Measurements from ENCODE around the gene RDM1.
"Not testable (repeated sequence)": the region's sequence is repeated elsewhere in the genome, so short reads cannot be mapped to it uniquely, and the experiment has no call there.

The RDM1 gene

DNA sequence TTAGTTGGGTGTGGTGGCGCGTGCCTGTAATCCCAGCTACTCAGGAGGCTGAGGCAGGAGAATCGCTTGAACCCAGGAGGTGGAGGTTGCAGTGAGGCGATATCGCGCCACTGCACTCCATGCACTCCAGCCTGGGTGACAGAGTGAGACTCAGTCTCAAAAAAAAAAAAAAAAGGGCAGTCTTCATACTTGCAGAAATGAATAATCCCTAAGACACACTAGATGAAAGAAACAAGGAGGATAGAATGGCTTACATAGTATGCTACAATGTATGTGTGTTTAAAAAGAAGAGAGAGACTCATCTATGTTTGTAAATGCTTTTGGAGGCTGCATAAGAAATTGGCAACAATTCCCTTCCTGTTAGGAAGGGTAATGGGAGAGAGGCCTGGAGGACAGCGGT lies 32.8 kb downstream of the RDM1 start:
- not testable (repeated sequence) for DNase-seq

DNA sequence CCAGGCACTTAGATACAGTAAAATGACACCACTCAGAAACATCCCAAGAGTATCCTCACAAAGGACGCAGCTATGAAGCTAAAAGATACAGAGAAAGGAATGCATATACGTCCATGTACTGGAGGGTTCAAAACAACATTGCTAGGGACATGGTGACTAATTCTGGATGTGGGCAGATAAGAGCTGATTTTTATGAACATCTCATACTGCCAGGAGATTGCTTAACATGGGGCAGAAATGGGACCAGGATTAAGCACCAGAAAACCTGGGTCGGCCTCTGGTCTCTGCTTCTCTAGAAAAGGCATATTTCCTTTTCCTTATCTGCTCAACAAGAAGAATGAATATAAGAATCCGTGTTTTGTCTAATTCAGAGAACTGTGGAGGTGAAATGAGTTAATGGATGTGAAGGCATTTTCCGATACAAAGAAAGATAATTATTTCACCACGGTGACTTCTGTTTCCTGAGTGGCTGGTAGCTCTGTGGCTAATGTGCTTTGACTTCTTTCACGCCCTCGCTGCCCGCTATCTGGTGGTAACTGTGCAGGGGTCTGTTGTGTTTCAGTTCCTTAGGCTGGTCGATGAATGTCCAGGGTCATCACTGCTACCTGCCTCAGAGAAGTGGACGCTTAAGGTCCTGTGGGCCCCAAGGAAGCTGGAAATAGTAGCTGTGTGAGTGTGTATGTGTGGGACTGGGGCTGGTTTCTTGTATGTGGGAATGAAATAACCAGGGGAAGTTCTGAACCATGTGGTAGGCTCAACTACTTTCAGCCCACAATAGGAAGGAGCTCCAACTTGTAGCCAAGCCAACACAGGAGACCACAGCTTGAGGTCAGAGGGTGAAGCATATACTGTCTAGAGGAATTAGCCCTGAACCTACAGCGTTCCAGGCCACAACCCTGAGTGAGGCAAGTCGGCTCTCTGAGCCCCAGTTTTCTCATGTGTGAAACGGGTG lies 34.7 kb downstream of the RDM1 start:
- no peak for DNase-seq

DNA sequence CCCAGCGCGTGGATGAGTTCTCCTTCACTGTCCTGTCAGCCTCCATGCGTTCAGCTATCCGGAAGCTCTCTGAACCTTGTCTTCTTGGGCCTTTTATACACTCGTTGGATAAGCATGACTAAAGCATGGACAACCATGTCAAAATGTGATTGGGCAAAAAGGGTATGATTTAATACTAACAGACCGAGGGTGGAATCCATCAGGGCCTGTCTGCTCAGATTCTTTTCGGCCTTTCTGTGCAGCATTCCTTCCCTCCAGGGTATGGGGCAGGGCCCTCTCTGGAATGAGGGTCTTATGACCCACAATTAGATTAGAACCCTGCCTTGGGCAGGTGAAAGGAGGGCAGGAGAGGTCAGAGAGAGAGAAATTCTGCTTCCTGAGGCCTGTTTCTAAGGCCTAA lies 36.4 kb downstream of the RDM1 start:
- DNase-seq: no peak

DNA sequence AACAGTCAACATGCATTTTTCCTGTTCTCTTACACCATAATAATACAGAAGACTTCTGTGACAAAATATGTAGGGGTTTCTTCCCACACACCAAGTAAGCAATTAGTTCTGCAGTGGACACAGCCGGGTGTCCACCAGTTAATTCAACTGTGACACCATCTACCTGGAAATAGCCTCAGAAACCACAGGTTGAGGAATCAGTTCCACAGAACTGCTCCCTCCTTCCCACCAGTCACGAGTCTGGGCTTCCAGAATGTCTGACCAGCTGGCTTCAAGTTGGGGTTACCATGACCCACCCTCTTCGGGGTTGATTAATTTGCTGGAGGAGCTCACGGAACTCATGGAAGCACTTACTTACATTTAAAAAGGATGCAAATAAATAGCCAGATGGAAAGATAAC lies 36.8 kb downstream of the RDM1 start:
- no peak for DNase-seq

DNA sequence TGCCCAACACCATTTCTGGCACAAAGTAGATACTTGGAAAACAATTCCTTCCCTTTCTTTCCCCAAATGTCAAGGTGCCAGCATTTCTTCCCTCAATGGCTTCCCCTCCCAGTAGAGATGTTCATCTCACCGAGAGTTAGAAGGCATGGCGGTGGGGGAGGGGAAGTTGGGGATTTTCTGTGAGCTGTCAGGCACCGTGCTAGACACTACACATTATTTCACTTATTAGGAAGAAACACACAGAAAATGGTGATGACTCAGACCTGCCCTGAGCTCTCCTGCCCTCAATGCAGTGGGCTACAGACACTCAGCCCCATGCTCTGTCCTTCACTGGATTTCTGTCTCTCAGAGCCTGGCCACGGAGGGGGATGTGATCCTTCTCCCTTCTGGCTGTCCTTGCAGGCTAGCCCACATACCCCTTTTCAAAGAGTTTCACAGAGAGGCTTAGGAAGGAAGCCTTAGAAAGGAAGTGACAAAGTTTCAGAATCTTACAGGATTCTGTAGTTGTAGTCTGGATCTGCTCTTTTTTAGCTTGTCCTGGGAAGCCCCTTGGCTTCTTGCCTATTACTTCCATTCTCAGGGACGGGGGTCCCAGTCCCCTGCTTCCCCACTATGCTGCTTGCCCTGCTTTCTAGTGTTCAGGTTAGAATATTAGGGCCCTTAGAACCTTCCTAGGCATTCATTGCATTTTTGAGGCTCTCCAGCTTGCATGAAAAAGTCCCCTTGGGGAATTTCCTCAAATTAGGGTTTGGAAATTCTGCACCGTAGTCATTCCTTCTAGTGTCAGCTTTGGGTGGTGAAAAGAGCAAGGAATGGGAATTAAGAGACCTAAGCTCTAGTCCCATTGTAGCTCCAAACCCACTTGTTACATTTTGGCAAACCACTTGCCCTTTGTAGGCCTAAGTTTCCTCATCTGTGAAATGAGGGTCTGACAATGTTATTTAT lies 38.2 kb downstream of the RDM1 start:
- DNase-seq: peak in 1 of 4 experiments; percentile 21

DNA sequence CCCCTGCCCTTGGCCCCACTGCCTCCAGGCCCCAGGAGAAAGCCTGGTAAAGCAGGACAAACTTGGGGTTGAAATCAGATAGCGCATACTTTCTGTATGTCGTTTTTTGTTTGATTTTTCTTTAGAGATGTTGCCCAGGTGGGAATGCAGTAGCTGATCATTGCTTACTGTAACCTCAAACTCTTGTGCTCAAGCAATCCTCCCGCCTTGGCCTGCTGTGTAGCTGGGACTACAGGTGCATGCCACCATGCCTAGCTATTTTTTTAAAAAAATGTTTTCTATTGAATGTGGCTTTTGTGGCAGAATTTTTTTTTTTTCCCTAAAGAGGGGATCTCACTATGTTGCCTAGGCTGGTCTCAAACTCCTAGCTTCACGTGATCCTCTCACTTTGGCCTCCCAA lies 39.3 kb downstream of the RDM1 start:
- no peak for DNase-seq

DNA sequence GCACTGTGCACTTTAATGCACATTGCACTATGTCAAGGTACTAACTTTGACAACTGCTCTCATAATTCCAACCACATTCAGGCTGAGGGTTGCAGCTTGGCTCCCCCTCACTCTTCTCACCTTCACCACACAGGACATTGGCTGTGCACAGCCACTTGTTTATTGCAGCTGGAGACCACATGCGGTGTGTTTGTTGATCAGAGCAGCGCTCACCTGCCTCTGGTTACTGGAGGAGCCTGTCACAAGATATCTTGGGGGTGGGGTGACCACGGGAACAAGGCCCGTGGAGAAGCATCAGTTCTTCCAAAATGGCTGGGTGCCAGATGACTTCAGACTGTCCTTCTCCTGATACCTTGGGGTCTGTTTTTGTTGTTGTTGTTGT lies 39.8 kb downstream of the RDM1 start:
- no peak for DNase-seq

DNA sequence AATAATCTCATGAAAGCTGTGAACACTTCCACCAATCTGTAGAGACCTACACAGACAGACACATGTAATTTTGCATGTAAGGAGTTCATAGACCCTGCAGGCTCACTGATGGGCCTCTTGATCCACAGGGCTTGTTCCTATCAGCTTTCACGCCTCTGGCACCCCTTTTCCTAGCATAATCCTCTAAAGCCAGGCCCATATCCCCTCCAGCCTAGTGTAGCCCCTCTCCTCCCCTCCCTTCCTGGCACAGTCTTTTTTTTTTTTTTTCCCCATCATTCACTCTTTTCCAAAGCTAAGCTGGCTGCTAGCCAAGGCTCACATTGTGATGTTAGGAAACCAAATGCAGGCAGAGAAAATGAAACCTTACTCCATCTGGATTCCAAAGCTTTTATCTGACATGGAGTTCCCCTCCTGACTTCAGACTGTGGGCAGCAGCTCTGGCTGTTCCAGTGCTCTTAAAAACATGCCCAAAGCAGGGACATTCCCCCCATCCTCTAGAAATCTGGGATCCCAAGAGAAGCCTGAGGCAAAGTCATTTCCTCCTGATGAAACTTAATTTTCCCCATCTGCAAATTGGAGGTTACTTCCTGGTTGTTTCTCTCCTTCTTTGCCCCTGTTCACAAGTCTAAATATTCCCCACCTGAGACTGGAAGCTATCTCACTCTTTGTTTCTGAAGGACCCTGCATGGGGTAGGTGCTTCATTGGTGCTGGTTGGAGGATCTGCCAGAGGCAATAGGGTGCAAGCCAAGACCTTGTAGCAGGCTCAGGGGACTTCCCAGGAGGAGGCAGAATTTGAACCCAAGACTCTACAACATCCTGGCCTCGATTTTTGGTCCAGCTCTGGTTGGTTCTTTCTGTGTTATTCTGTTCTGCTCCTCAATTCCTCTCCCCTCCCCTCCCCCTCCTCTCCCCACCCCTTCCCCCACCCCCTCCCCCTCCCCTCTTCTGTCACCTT lies 40.5 kb downstream of the RDM1 start:
- DNase-seq: no peak

DNA sequence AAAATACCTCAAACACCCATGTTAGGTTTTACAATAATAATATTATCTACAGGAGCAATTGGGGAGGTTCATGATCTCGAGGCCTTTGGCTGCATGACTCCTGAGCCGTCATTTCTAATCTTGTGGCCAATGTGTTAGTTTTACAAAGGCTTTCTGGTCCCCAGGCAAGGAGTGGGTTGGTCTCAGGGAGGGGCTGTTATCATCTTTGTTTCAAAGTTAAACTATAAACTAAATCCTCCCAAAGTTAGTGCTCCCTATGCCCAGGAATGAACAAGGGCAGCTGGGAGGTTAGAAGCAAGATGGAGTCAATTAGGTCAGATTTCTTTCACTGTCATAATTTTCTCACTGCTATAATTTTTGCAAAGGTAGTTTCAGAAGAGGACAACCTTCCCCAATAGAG lies 41.3 kb downstream of the RDM1 start:
- DNase-seq: no peak

DNA sequence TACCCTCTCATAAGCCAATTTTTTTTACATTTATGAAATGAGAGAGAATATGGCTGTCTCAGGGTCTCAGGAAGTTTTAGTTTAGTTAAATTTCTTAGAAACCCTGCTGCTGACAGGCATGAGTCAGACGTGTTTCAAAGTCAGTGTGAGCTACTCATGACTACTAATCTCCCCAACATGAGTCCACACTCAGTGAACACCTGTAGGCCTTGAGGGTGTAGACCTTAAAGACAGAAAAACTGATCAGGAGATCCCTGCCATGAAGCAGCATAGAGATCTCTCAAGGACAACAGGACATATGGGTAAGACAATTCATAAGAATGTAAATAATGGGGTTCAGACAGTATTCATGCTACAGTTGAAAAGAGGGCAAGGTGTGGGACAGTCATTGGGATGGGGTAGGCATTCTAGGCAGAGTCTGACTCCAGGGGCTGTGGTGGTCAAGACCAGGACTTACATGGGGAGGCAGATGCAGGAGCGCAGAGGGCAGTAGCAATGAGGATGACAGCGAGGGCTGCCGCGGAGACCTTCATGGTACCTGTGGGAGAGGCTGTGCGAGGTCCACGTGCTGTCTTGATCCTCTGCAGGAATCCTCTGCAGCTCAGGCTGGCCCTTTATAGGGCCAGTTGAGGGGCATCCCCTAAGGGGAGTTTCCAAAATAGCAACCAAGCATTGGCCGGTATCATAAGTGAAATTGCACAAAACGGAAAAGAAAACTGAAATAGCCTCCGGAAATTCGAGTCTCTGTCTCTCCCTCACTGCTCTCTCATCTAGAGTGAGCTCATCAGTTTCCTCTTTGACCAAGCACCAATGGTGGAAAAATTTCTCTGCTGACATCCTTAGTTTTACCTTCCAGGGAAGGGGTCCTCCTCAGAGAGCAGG lies 50.6 kb downstream of the RDM1 start, which contains the start of gene CCL5:
CCL5 (minus strand) TSS at position 588 of the 882 bp plus-strand sequence.
- peak in 1 of 4 experiments; percentile 6 for DNase-seq

DNA sequence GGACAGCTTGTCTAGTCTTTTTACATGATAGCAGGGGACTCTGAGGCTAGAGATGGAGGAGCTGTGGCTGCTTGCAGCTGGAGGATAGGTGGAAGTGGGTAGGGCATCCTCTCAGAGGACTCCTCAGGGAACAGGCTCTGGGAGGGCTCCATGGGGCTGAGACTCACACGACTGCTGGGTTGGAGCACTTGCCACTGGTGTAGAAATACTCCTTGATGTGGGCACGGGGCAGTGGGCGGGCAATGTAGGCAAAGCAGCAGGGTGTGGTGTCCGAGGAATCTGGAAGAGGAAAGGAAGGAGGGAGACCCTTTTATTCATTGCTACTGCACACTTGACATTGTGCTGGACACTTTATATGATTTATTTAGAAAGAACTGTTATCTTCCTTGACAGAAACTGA lies 52.2 kb downstream of the RDM1 start:
- DNase-seq: no peak

DNA sequence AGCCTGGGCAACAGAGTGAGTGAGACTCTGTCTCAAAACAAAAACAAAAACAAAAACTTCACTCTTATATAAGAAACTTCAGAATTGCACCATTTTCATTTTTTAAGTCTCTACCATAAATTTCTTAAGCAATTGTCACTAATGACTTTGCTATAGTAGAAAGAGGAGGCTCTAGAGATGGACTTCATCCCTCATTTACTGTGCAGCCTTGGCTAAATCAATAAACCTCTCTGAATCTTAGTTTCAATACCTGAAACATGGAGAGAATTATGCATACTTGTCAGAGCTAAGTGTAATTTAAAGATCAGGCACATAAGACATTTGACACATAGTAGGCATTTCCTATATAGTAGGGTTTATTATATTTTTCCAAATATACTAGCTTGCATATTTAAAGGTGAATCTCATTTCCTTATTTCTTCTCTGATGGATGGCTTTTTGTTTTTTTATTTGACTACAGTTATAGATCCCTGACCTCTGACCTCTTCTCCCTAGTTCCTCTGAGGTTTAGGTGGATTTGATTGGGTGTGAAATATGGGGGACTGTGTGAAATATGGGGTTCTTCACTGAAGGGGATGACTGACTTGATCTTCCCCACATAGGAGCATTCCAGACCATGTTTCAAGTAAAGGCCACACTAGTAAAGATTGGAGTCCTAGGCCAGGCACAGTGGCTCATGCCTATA lies 53.1 kb downstream of the RDM1 start:
- DNase-seq: no peak

DNA sequence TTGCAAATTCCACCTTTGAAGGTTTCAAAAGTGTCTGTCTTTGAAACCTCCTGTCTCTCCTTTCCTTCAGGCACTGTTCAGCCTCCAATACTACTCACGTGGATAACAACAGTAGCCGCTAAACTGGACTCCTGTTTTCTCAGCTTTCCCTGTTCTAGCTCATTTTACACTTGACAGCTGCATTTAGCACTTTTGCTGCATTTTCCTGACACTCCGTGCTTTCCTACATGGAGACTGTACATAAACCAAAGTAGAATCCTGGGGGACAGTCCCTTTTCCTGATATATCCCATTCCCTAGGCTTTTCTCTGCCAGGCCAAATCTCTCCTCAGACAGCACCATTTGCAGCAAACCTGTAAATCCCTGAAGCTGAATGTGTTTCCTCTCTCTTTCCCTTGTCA lies 54.0 kb downstream of the RDM1 start:
- no peak for DNase-seq

DNA sequence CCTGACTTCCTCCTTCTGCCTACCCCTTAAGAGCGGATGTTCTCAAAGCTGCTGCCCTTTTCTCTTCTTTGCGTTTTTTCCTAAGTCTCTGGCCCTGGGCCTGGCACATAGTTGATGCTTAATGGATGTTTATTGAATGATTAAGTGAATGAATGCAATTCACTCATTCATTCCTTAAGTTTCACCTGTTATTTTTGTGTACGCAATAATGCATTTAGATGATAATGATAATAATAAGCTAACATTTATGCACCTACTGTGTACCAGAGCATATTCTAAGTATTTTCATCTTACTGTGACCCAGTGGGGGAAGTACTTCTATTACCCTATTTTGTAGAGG lies 54.8 kb downstream of the RDM1 start:
- no peak for DNase-seq

DNA sequence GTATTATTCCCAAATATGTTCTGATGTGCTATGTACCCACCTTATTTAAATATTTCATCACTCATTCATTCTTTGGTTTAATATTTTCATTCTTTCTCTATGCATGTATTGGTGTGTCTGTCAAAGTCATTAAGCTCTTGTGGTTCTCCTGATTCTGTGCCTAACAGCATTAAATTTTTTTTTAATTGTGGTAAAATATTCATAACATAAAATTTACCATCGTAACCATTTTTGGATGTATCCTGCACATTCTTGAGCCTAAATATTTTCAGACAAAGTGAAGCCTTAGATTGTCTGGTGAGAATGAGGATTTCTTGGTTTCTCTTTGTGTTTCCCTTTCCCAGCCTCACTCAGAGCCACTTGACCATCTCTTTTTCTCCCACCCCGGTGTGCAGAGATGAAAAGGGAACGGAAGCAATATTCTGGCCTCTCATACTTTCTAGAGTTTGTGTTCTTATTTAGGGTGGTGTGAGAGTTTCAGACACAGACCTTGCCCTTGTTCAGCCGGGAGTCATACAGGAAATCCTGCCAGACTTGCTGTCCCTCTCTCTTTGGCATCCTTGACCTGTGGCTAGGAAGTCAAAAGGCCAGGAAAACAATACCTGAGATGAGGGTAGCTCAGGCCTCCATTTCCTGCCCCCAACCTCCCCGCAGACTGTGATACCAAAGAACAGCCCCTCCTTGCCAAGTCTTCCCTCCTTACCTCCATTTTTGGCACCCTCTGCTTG lies 55.3 kb downstream of the RDM1 start:
- DNase-seq: no peak

DNA sequence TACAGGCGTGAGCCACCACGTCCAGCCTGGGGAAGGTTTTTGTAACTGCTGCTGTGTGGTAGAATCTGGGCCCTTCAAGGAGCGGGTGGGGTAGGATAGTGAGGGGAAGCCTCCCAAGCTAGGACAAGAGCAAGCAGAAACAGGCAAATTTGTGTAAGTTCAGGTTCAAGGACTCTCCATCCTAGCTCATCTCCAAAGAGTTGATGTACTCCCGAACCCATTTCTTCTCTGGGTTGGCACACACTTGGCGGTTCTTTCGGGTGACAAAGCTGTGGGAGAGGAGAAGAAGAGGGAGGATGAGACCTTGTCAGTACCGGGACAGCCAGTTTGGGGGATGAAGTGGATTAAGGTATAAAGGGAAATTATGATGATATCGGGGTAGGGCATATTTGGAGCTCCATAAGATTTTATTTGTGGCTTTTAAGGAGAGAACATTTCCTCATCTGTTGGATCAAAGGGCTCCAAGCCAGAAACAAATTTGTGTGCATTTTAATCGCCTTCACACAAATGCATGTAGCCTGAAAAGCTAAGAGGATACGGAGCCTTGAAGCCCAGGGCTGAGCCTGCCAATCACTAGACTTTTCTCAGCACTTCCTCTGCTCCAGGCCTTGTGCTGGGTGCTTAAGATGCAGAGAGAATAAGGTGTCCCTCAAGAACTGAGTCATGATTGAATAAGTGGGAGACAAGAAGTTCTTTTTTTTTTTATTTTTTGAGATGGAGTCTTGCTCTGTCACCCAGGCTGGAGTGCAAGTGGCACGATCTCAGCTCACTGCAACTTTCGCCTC lies 58.2 kb downstream of the RDM1 start:
- DNase-seq: no peak

DNA sequence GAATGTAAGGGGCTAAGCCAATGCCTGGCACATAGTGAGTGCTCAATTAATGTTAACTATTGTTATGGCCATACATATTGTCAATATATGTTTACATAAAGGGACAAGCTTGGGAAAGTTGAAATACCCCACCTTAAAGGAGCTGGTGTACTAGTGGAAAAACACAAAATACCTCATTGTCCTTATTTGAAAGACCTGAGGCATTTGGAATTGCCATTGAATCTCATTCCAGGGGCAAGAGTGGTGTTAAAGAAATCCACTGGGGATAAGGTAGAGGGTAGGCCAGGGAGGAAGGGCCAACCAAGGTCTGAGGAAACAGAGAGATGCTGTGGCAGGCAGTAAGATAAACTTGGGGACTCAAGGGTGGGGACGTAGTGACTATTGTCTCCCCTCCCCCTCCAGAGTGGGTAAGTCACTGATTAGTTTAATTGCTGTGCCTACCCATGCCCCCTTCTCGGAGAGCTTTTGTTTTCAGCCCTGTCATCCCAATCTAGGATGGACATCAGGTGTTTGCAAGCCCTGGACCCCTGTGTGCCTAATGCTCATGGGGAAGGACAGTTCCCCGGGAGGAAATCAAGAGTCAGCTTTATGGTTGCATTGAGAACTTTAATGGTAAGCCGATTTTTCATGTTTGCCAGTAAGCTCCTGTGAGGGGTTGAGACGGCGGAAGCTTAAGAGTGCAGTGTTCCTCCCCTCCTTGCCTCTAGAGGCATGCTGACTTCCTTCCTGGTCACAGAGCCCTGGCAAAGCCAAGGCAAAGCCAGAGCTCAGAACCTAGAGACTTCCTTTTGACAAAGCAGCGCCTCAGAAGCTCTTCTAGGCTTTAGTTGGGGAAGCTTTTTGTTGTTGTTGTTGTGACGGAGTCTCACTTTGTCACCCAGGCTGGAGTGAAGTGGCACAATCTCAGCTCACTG lies 59.4 kb downstream of the RDM1 start:
- DNase-seq: no peak

DNA sequence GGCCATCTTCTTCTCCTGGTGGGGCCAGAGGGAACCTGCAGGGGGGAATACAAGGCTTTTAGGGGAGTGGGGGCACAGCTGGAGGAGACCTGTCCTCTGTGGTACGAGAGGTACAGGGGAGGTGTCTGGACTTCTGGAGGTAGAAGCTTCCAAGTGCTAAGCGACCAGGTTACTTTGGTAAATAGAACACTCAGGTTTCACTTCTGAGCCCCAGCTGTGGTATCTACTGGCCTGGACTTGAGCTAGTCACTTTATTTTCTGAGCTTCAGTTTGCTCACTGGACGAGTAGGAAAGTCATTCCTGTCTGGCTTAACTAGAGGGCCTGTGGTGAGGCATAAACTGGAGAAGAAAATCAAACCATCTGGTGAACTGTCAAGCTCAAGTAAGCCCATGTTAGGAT lies 61.8 kb downstream of the RDM1 start, which contains the start of gene HEATR9:
HEATR9 (minus strand) TSS at position 155 of the 400 bp plus-strand sequence; CDS start at position 6, 149 bp downstream.
- no peak for DNase-seq
